ENCODE results near the gene PATJ.
"Not testable (repeated sequence)": the region's sequence is repeated elsewhere in the genome, so short reads cannot be mapped to it uniquely, and the experiment has no call there.

The PATJ gene

GRCh38 chr1:61839679-61840078 lies 97.4 kb downstream of the PATJ start:
- TF ChIP-seq CTCF (IDR thresholded peaks at IDR 0.05; ENCODE audit: low read depth, low read length) = no peak
- DNase-seq (ENCODE audit: extremely low read depth, low read depth) = peak; percentile 7

DNA sequence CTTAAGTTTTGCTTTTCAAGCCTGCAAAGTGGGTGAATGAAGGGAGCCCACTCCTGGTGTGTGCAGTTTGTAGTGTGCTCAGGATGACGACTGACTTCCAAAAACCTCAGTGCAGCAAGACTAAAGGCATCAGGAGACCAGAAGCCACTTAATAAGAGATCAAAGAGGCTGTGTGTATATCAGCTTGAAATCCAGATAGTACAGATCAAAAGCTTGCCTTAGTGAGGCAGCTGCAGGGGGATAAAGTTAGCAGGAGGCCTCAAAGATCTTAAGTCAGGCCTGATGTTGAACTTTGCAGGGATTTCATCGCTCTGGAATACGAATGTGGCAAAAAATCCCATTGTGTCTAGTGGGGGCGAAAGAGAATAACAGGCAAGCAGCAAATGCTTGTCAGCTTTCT lies 99.8 kb downstream of the PATJ start:
- no peak for TF ChIP-seq CTCF (IDR thresholded peaks at IDR 0.05; ENCODE audit: low read depth, low read length)
- no peak for DNase-seq (ENCODE audit: extremely low read depth, low read depth)

GRCh38 chr1:61842863-61843514 lies 100.7 kb downstream of the PATJ start:
- DNase-seq (ENCODE audit: extremely low read depth, low read depth) = no peak
- TF ChIP-seq CTCF (IDR thresholded peaks at IDR 0.05; ENCODE audit: low read depth, low read length) = peak; percentile 15; the same call in 1 of the 2 replicates

- DNase-seq (ENCODE audit: extremely low read depth, low read depth) = no peak
- TF ChIP-seq CTCF (IDR thresholded peaks at IDR 0.05; ENCODE audit: low read depth, low read length) = no peak
Observed at GRCh38 chr1:61844006-61844405, 101.7 kb downstream of the PATJ start.

- not testable (repeated sequence) for DNase-seq (ENCODE audit: extremely low read depth, low read depth)
Observed at GRCh38 chr1:61844664-61845063, 102.4 kb downstream of the PATJ start.

DNA sequence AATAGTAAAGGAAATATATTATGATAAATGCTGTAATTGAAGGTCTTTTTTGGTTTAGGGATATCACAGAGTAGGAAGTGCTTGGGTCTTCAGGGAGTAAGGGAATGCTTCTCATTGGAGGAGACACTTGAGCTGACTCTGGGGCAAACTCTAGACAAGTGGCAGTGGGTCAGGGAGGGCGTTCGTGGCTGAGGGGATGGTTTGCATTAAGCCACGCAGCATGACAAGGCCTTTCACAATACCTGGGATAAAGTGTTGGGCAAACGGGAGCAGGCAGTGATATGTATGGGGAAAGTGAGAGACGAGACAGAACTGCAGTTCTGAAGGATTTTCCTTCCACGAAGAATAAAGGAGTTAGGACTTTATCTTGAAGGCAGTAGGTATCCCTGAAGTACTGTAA lies 109.0 kb downstream of the PATJ start:
- no peak for DNase-seq (ENCODE audit: extremely low read depth, low read depth)
- no peak for TF ChIP-seq CTCF (IDR thresholded peaks at IDR 0.05; ENCODE audit: low read depth, low read length)

DNA sequence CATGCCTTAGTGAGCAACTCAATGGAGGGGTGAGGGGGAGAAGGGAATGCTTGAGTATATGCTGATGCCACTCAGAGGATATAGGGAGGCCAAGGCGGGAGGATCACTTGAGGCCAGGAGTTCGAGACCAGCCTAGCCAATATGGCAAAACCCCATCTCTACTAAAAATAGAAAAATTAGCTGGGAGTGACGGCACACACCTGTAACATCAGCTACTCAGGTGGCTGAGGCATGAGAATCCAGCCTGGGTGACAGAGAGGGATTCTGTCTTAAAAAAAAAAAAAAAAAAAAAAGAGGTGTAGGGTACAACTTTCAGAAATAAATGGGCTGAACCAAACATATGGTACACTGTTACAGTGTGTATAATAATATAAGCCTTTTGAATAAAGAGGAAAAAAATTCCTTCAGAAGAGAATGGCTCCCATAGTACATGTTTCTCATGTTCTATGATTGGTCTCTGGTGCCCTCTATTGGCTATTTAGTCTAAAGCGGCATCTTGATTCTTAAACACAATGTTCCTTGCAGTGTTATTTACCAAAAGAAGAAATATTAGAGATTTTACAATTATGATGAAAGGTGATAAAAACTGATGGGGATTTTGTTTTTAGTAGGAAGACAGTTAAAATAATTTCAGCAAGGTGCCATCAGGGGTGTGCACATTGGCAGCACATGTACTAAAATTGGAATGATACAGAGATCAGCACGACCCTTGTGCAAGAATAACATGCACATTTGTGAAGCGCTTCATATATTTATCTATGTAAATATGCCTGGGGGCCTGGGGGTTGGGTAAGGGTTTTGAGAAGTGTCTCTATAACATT lies 109.8 kb downstream of the PATJ start:
- DNase-seq (ENCODE audit: extremely low read depth, low read depth) = peak; percentile 51
- peak; percentile 73 for TF ChIP-seq CTCF (IDR thresholded peaks at IDR 0.05; ENCODE audit: low read depth, low read length)

Measured in AG09319 (cell line).